Measurements from ENCODE around the gene KLHL26. TPM values are rescaled to one million over a fixed set of nuclear protein-coding genes. Genes with fewer than 3 reads are reported as not detected.

Gene KLHL26
- total RNA-seq, 1 donor from 2014 or later, result 8.3 TPM

DNA sequence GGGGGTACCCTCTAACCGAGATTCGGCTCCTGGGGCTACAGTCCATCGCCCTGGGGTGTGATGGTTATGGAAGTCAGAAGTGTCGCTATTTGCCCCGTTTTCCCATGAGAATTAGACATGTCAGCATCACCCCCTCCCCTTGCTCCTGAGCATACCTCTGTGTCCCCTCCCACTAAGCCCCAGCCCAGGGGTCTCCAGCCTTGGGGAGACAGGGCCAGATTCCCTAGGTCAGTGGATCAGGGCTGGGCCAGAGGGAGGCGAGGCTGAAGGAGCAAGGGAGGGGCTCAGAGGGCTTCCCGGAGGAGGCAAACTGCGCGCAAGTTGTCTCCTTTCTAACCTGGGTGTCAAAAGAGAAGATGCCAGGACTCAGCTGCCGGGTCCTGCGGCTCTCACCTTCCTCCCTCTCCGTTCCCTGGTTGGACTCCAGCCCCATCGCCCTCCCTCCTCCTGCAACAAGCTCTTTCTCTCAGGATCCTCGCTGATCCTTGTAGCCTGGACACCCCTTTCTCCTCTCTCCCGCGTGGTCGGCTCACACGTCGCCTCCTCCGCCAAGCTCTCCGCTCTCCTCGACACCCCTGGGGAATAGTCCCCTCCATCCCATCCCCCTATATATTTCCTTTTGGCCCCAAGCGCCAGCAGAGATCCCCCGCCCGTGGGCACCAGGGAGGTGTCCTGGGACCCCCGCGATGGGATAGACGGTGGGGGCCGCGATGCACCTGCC, 24.6 kb upstream of the KLHL26 start:
- TF ChIP-seq POLR2AphosphoS5 (IDR thresholded peaks at IDR 0.05; ENCODE audit: insufficient read depth in 1 of 2, low read depth in 1 of 2) (no peak), POLR2A (IDR thresholded peaks at IDR 0.05) (no peak)
- TF ChIP-seq, protein P1, sequence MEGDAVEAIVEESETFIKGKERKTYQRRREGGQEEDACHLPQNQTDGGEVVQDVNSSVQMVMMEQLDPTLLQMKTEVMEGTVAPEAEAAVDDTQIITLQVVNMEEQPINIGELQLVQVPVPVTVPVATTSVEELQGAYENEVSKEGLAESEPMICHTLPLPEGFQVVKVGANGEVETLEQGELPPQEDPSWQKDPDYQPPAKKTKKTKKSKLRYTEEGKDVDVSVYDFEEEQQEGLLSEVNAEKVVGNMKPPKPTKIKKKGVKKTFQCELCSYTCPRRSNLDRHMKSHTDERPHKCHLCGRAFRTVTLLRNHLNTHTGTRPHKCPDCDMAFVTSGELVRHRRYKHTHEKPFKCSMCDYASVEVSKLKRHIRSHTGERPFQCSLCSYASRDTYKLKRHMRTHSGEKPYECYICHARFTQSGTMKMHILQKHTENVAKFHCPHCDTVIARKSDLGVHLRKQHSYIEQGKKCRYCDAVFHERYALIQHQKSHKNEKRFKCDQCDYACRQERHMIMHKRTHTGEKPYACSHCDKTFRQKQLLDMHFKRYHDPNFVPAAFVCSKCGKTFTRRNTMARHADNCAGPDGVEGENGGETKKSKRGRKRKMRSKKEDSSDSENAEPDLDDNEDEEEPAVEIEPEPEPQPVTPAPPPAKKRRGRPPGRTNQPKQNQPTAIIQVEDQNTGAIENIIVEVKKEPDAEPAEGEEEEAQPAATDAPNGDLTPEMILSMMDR (IDR thresholded peaks at IDR 0.05), result no peak
- Histone ChIP-seq H3K27ac (no peak overlapping the region), H3K36me3 (no peaks in the 10 kb centered on the region), H3K9me3 (no peaks in the 10 kb centered on the region), H3K4me3 (peak overlapping the region; percentile 40 to 65), H3K27me3 (peaks cover 15% of the 10 kb centered on the region), H3K4me1 (peaks cover 39% of the 10 kb centered on the region)
- DNase-seq (ENCODE audit: extremely low spot score in 2 of 2), result no peak
- intact Hi-C loops (cut with DNase I), result no loop called here

DNA sequence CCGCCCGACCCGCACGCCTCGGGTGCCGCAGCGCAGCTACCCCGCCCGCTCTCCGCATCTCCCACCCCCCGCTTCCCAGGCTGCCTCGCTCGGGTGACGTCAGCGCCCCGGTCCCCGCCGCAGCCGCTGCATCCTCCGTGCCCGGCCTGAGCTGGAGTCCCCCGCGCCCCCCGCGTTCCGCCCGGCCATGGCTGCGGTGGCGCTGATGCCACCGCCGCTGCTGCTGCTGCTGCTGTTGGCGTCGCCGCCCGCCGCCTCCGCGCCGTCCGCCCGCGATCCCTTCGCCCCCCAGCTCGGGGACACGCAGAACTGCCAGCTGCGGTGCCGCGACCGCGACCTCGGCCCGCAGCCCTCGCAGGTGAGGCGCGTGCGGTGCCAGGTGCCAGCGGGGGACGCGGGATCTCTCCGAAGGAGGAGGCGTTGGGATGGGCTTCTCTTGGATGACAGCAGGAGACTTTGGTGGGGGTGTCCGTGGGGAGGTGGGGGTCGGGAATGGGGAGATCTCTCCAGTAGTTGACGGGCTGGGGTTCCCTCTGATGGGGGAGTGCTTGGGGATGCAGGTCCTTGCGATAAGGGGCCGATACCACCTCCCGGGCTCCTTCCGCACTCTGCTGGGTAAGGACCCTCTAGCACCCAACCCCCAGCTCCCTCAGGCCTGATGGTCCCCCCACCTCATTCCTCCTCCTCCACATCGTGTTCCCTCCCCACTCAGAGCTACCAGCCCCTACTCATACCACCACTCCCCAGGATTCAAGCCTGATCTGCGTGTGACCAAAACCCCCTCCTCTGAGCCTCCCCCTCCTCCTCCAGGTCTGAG, 23.8 kb upstream of the KLHL26 start, which contains the start of gene TMEM59L:
Gene TMEM59L, plus strand, starts transcription at position 99 of the 817 bp plus-strand sequence. Its CDS starts 89 bp downstream, at position 188.
- no peak for DNase-seq (ENCODE audit: extremely low spot score in 2 of 2)
- TF ChIP-seq, protein P1 (IDR thresholded peaks at IDR 0.05), result no peak
- no peak for TF ChIP-seq POLR2A (IDR thresholded peaks at IDR 0.05)
- TF ChIP-seq POLR2AphosphoS5 (IDR thresholded peaks at IDR 0.05; ENCODE audit: insufficient read depth in 1 of 2, low read depth in 1 of 2), result no peak
- Histone ChIP-seq H3K36me3 (no peaks in the 10 kb centered on the region), H3K27ac (no peak within 1 kb of the TSS), H3K4me1 (peaks cover 32% of the 10 kb centered on the region), H3K27me3 (peaks cover 15% of the 10 kb centered on the region), H3K9me3 (no peaks in the 10 kb centered on the region), H3K4me3 (peak within 1 kb of the TSS; percentile 40 to 65)
- intact Hi-C loops (cut with DNase I), result no loop called here

- Histone ChIP-seq H3K27me3 (peaks cover 15% of the 10 kb centered on the region), H3K27ac (no peak overlapping the region), H3K9me3 (no peaks in the 10 kb centered on the region), H3K4me1 (peaks cover 30% of the 10 kb centered on the region), H3K4me3 (no peak overlapping the region), H3K36me3 (no peaks in the 10 kb centered on the region)
- TF ChIP-seq, protein P1 (IDR thresholded peaks at IDR 0.05), result no peak
- TF ChIP-seq POLR2AphosphoS5 (IDR thresholded peaks at IDR 0.05; ENCODE audit: insufficient read depth in 1 of 2, low read depth in 1 of 2), result no peak
- TF ChIP-seq POLR2A (IDR thresholded peaks at IDR 0.05), result no peak
- DNase-seq (ENCODE audit: extremely low spot score in 2 of 2), result no peak
- intact Hi-C loops (cut with DNase I), result no loop called here
These were observed 23.1 kb upstream of the KLHL26 start for GRCh38 chr19:18613589-18614234.

DNA sequence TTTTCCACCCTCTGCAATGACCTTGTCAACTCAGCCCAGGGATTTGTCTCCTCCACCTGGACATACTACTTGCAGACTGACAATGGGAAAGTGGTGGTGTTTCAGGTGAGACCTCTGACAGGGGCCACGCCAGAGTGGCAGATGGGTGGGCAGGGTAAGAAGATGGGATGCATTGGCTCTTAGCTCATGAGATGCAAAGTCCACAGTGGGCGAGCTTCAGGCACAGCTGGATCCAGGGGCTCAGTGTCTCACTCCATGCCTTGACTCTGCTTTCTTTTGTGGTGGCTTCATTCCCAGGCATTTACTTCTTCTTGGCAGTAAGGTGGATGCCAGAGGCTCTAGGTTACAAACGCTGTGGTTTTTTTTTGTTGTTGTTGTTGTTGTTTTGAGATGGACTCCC, 20.8 kb upstream of the KLHL26 start:
- Histone ChIP-seq H3K36me3 (no peaks in the 10 kb centered on the region), H3K4me1 (peaks cover 23% of the 10 kb centered on the region), H3K9me3 (no peaks in the 10 kb centered on the region), H3K27me3 (peaks cover 8% of the 10 kb centered on the region), H3K27ac (no peak overlapping the region), H3K4me3 (no peak overlapping the region)
- DNase-seq (ENCODE audit: extremely low spot score in 2 of 2), result no peak
- TF ChIP-seq, protein P1 (IDR thresholded peaks at IDR 0.05), result no peak
- TF ChIP-seq POLR2A (IDR thresholded peaks at IDR 0.05) (no peak), POLR2AphosphoS5 (IDR thresholded peaks at IDR 0.05; ENCODE audit: insufficient read depth in 1 of 2, low read depth in 1 of 2) (no peak)
- intact Hi-C loops (cut with DNase I), result no loop called here

Data from vagina (tissue), 2 donors.